ENCODE data around the gene ARMC2.

The ARMC2 gene

DNA sequence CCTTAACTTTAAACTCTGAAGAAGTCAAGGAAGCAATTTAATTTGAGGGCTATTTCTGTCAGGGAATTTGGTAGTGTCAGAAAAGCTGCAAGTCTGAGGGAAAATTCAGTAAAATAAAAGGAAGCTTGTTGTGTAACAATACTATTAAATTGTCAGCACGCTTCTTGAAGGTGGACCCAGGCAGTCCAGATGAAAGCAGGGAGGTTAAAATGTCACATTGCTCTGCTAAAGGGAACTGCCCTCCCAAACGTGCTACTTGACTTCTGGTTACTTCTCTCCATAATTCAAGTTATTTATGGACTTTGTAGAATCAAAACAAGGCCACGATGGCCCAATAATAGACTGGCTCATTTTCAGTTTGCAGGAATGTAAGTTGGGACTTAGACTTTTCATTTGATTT, 28.2 kb upstream of the ARMC2 start:
- TF ChIP-seq POLR2AphosphoS5 (IDR thresholded peaks at IDR 0.05; ENCODE audit: borderline replicate concordance, low read depth, low read length) (no peak), FOXP2 (optimal IDR thresholded peaks at IDR 0.05; ENCODE audit: control extremely low read depth, extremely low read length, insufficient read depth) (no peak), EZH2 (IDR thresholded peaks at IDR 0.05) (no peak)
- Histone ChIP-seq H3K27ac (no peak overlapping the region), H3K9me3 (ENCODE audit: low read depth, low read length) (no peaks in the 10 kb centered on the region), H3K9ac (ENCODE audit: insufficient read length) (no peak overlapping the region), H3K4me3 (no peak overlapping the region), H3K36me3 (ENCODE audit: insufficient read depth, low read length) (no peaks in the 10 kb centered on the region)
- no peak for DNase-seq (ENCODE audit: low read depth, low spot score)

DNA sequence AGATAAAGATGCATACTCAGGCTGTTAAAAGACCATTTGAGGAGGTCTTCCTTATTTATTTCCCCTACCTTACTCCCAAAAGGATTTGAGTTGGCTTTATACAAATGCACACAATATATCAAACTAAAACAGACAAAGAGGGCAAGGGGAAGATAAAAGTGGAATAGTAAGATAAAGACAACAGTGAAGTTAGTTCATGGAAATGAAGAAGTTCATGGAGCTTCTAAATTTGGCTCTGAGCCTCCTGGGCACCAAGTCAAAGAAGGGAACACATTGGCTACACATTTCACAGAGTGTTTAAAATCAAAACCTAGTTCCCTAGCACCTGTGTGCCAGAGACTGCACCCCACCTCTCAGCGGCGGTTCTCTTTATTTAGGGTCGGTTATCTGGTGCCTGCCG, 25.8 kb upstream of the ARMC2 start:
- Histone ChIP-seq H3K27ac (no peak overlapping the region), H3K9me3 (ENCODE audit: low read depth, low read length) (0 out of 2 replicates have a peak, but pooled peaks cover 5% of the 10 kb centered on the region), H3K9ac (ENCODE audit: insufficient read length) (no peak overlapping the region), H3K36me3 (ENCODE audit: insufficient read depth, low read length) (no peaks in the 10 kb centered on the region), H3K4me3 (no peak overlapping the region)
- no peak for TF ChIP-seq FOXP2 (optimal IDR thresholded peaks at IDR 0.05; ENCODE audit: control extremely low read depth, extremely low read length, insufficient read depth)
- TF ChIP-seq EZH2 (IDR thresholded peaks at IDR 0.05): no peak
- TF ChIP-seq POLR2AphosphoS5 (IDR thresholded peaks at IDR 0.05; ENCODE audit: borderline replicate concordance, low read depth, low read length): no peak
- no peak for DNase-seq (ENCODE audit: low read depth, low spot score)

DNA sequence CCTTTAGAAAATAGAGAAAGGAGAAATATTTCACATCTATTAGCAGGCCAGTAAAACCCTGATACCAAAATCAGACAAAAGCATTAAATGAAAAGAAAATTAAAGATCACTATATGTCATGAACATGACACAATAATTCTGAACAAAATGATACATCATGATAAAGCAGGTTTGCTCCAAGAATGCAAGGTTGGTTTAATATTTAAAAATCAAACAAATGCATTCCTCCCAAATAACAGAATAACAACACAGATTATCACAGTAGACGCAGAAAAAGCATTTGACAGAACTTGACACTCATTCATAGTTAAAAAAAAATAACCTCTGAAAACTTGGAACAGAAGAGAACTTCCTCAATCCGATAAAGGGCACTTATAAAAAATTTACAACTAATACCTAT, 22.9 kb upstream of the ARMC2 start:
- 0 out of 2 replicates have a peak, but pooled peaks cover 5% of the 10 kb centered on the region for H3K9me3 ChIP-seq (ENCODE audit: low read depth, low read length)
- H3K4me3 ChIP-seq: no peak overlapping the region
- no peak for DNase-seq (ENCODE audit: low read depth, low spot score)
- no peak overlapping the region for H3K9ac ChIP-seq (ENCODE audit: insufficient read length)
- TF ChIP-seq POLR2AphosphoS5 (IDR thresholded peaks at IDR 0.05; ENCODE audit: borderline replicate concordance, low read depth, low read length) (no peak), EZH2 (IDR thresholded peaks at IDR 0.05) (no peak), FOXP2 (optimal IDR thresholded peaks at IDR 0.05; ENCODE audit: control extremely low read depth, extremely low read length, insufficient read depth) (no peak)
- no peaks in the 10 kb centered on the region for H3K36me3 ChIP-seq (ENCODE audit: insufficient read depth, low read length)
- no peak overlapping the region for H3K27ac ChIP-seq

DNA sequence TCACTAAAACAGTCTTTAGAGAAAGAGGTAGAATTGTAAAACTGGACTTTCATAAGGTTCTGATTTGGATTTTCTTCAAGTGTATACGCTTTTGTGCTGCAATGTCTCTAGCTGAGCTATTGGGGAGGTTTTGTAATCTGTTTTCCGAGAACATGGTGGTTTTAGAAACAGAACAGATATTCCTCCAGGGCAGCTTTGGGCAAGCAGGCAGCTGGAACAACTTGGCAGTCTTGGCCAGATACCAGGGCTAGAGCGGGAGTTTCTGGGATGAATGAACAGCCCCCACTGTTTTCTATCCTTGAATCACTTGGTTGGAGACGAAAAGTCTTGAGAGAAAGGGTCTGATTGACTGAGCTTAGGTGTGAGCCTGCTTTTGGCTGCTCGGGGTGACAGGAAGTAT, 17.1 kb upstream of the ARMC2 start:
- peak overlapping the region; percentile 35 for H3K4me3 ChIP-seq
- no peaks in the 10 kb centered on the region for H3K9me3 ChIP-seq (ENCODE audit: low read depth, low read length)
- H3K27ac ChIP-seq: peak overlapping the region; percentile 77
- H3K36me3 ChIP-seq (ENCODE audit: insufficient read depth, low read length): no peaks in the 10 kb centered on the region
- TF ChIP-seq EZH2 (IDR thresholded peaks at IDR 0.05): no peak
- no peak for TF ChIP-seq POLR2AphosphoS5 (IDR thresholded peaks at IDR 0.05; ENCODE audit: borderline replicate concordance, low read depth, low read length)
- TF ChIP-seq FOXP2 (optimal IDR thresholded peaks at IDR 0.05; ENCODE audit: control extremely low read depth, extremely low read length, insufficient read depth): no peak
- H3K9ac ChIP-seq (ENCODE audit: insufficient read length): peak overlapping the region; percentile 61
- no peak for DNase-seq (ENCODE audit: low read depth, low spot score)

DNA sequence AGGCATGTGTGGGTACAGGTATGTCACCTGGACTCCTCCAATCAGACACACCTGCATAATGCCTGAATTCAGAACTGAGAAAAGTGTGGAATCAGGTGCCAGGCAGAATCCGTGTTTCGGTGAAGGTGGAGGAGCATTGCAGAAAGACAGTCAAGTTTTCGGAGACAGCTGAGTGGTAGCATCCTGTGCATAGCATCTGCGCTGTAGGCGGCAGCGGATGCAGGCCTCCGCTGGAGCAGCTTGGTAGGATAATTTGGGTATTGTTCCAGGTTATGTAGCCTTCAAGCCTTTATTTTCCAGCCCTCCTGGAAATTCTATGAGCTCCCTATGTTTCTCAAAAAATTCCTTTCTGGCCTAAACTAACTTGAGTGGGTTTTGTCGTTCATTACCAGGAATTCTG, 15.5 kb upstream of the ARMC2 start:
- H3K9me3 ChIP-seq (ENCODE audit: low read depth, low read length): no peaks in the 10 kb centered on the region
- no peak overlapping the region for H3K27ac ChIP-seq
- TF ChIP-seq EZH2 (IDR thresholded peaks at IDR 0.05) (no peak), FOXP2 (optimal IDR thresholded peaks at IDR 0.05; ENCODE audit: control extremely low read depth, extremely low read length, insufficient read depth) (no peak), POLR2AphosphoS5 (IDR thresholded peaks at IDR 0.05; ENCODE audit: borderline replicate concordance, low read depth, low read length) (no peak)
- no peak overlapping the region for H3K4me3 ChIP-seq
- no peaks in the 10 kb centered on the region for H3K36me3 ChIP-seq (ENCODE audit: insufficient read depth, low read length)
- DNase-seq (ENCODE audit: low read depth, low spot score): no peak
- H3K9ac ChIP-seq (ENCODE audit: insufficient read length): no peak overlapping the region

DNA sequence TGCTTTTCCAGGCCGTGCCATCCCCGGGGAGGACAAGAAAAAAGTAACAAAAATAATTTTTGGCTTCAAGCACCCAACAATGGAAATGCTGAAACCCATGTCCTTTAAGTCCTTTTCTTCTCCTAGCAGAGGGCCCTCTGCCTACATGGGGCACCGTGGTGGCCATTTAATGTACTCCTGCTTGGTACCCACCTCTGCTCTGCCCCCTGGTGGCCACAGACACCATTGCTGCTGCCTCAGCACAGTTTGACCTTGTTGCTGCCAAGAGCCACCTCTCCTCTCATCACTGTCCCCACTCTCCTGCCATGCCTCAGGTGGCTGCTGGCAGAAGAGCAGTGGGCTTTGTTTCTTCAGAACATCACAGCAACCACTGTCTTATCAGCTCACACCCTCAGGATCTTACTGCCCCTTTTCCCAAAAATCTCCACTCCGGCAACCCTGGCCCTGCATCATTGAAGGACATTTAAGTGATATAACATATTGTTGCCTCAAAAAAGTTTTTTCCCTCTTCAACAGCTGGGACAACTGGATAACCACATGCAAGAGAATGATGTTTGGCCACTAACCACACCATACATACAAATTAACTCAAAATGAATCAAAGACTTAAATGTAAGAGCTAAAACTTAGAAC, 12.9 kb upstream of the ARMC2 start:
- Histone ChIP-seq H3K36me3 (ENCODE audit: insufficient read depth, low read length) (no peaks in the 10 kb centered on the region), H3K4me3 (no peak overlapping the region), H3K9ac (ENCODE audit: insufficient read length) (no peak overlapping the region), H3K9me3 (ENCODE audit: low read depth, low read length) (no peaks in the 10 kb centered on the region), H3K27ac (no peak overlapping the region)
- DNase-seq (ENCODE audit: low read depth, low spot score): no peak
- TF ChIP-seq POLR2AphosphoS5 (IDR thresholded peaks at IDR 0.05; ENCODE audit: borderline replicate concordance, low read depth, low read length) (no peak), FOXP2 (optimal IDR thresholded peaks at IDR 0.05; ENCODE audit: control extremely low read depth, extremely low read length, insufficient read depth) (no peak), EZH2 (IDR thresholded peaks at IDR 0.05) (no peak)

DNA sequence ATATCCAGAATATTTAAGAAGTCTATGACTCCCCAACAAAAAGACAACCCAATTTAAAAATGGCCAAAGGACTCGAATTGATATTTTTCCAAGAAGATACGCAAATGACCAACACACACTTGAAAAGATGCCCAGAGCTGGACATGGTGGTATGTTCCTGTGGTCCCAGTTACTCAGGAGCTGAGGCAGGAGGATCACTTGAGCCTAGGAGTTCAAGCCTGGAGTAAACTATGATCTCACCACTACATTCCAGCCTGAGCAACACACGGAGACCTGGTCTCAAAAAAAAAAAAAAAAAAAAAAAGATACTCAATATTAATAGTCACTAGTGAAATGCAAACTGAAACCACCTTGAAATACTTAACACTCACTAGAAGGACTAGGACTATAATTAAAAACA, 12.2 kb upstream of the ARMC2 start:
- H3K9me3 ChIP-seq (ENCODE audit: low read depth, low read length): no peaks in the 10 kb centered on the region
- H3K36me3 ChIP-seq (ENCODE audit: insufficient read depth, low read length): no peaks in the 10 kb centered on the region
- H3K4me3 ChIP-seq: no peak overlapping the region
- no peak overlapping the region for H3K27ac ChIP-seq
- H3K9ac ChIP-seq (ENCODE audit: insufficient read length): no peak overlapping the region
- DNase-seq (ENCODE audit: low read depth, low spot score): no peak
- no peak for TF ChIP-seq FOXP2 (optimal IDR thresholded peaks at IDR 0.05; ENCODE audit: control extremely low read depth, extremely low read length, insufficient read depth)

DNA sequence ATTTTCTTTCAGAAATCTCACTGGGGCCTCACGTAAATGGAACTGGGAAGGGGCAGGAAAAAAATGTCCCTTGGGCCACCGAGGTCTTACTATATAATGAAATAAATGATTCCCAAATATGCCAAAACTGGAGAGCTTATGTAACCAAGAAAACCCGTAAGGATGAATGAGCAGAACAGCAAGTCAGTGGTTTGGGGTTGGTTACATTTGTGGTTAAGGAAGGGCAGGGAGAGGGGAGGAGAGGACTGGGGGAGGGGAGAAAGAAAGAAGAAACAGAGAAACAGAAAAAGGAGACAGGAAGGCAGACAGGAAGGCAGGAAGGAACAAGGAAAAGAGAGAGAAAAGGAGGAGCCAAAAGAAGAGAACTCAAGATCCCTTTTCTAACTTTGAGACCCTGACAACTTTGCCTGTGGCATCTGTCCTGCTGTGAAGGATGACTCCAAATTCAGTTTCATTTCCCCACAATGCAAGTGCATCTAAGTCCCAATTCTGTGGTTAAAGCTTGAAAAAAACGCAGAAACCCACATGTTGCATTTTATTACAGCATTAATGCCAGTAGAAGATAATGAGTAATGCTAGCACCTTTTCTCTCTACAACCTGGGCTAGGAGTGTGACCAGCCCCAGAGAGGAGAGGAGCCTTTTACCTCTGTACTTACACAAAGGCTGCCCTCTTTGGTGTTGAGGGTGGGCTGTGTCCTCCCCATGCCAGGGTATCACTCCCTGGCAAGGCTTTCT, 10.8 kb upstream of the ARMC2 start:
- peak overlapping the region; percentile 89 for H3K27ac ChIP-seq
- H3K9ac ChIP-seq (ENCODE audit: insufficient read length): peak overlapping the region; percentile 56
- no peaks in the 10 kb centered on the region for H3K36me3 ChIP-seq (ENCODE audit: insufficient read depth, low read length)
- TF ChIP-seq EZH2 (IDR thresholded peaks at IDR 0.05) (no peak), POLR2AphosphoS5 (IDR thresholded peaks at IDR 0.05; ENCODE audit: borderline replicate concordance, low read depth, low read length) (0 out of 2 replicates have a peak, but pooled peaks have one; percentile 34), FOXP2 (optimal IDR thresholded peaks at IDR 0.05; ENCODE audit: control extremely low read depth, extremely low read length, insufficient read depth) (peak; percentile 32)
- no peaks in the 10 kb centered on the region for H3K9me3 ChIP-seq (ENCODE audit: low read depth, low read length)
- peak; percentile 95 for DNase-seq (ENCODE audit: low read depth, low spot score)
- H3K4me3 ChIP-seq: peak overlapping the region; percentile 65
